OCI-LY3 (cell line): ENCODE measurements around the gene SFXN3.

ENCODE experiments used
- CTCF ChIP-seq: fragments of 200-600, 300-600 bp; sonication (generic); IDR thresholded peaks from 2 replicates; pipeline ENCODE4 v1.5.1; 2014; ENCODE audit warnings: antibody characterized with exemption, low read length, low read depth
- EZH2phosphoT487 ChIP-seq: fragments of 200-600 bp; shearing (Covaris generic); IDR thresholded peaks from 2 replicates; pipeline ENCODE4 v1.6.1; 2018; ENCODE audit warnings: antibody characterized with exemption, mixed run types, low read depth

DNA sequence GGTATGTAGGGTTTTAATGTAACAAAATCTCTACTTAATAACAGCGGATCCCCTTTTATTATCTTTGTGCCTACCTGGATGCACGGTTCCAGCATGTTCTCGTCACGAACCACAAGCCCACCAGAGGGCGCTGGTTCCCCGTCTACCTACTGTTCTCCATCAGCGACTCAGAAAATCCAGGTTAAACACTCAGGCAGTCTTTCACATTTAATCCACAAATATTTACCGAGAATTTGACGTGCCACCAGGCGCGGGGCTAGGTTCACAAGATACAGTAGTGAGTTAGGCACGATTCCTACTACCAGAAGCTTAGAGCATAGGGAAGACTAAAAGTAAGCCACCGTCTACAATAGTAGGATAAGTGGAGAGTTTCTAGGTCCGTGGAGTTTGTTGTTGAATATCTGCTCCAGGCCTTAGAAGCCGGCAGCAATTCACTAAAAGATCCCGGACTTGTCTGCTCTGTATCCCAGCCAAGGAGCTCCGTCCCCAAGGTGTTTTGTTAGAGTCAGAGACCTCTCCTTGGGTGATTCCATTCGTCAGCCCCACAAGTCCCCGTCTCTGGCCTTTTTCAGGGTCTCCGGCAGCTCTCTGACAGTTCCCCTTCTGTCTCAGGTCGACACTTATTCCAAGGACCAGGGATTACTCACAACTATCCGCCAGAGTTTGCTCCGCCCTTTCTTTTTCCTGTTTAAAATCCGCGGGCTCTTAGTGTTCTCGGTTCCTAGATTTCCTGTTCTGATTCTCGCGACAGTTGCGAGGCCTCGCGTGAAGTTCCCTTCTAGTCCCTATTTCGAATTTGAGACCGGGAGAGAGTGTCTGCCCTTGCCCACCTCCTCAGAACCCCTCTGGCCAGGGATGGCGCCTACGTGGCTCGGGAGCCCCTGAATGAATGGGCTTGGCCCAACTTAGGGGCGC, 29.3 kb downstream of the SFXN3 start:
- TF ChIP-seq CTCF: peak; percentile 80
- TF ChIP-seq EZH2phosphoT487: no peak
